Breast epithelium (tissue), 3 donors: ENCODE measurements around the gene CLEC4F.

Experiments used
- CTCF ChIP-seq, 3 donors: fragments of 450-650 bp; IDR thresholded peaks; one replicate each; pipeline ENCODE4 v1.5.1; 2016 to 2017; ENCODE audit warnings: antibody characterized with exemption in 3 of 3, mild to moderate bottlenecking in 3 of 3, moderate library complexity in 3 of 3
- POLR2AphosphoS5 ChIP-seq, 3 donors: sonication (generic); formaldehyde crosslinking; IDR thresholded peaks; one replicate each; pipeline ENCODE4 v1.6.1; 2017; ENCODE audit warnings: antibody characterized with exemption in 3 of 3

DNA sequence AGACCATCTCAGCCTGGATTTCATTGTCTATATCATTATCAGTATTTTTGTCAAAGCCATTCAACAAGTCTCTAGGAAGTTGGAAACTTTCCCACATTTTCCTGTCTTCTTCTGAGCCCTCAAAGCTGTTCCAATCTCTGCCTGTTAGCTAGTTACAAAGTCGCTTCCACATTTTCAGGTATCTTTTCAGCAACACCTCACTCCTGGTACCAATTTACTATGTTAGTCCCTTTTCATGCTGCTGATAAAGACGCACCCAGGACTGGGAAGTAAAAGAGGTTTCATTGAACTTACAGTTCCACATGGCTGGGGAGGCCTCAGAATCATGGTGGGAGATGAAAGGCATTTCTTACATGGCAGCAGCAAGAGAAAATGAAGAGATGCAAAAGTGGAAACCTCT lies 20.7 kb downstream of the CLEC4F start:
- TF ChIP-seq CTCF (IDR thresholded peaks at IDR 0.05) (no peak), POLR2AphosphoS5 (IDR thresholded peaks at IDR 0.05) (no peak)
